OCI-LY3 (cell line): Measurements from ENCODE around the gene LPP.
A peak's percentile ranks its signal among the peaks of the same experiment; 100 is the strongest.

Source experiments
- H2AFZ ChIP-seq: fragments of 200-600, 300-600 bp; shearing (Covaris generic); 2 replicates; pipeline ENCODE4 v1.6.0; 2014; ENCODE audit warnings: antibody characterized with exemption, low read depth, low read length
- H3K27ac ChIP-seq: fragments of 200-600, 300-600 bp; sonication (generic); 2 replicates; pipeline ENCODE4 v1.5.1; 2014; ENCODE audit warnings: mild to moderate bottlenecking, low read length, moderate library complexity, mixed read lengths
- H3K27me3 ChIP-seq: fragments of 200-600, 300-600 bp; sonication (generic); 2 replicates; pipeline ENCODE4 v1.6.1; 2014; ENCODE audit warnings: low read depth, low read length, mixed read lengths
- H3K36me3 ChIP-seq: fragments of 200-600, 300-600 bp; sonication (generic); replicated peaks from 2 replicates; pipeline ENCODE3; 2014; ENCODE audit warnings: low read depth, low read length, mixed read lengths
- H3K4me1 ChIP-seq: fragments of 300-600, 200-600 bp; sonication (generic); 2 replicates; pipeline ENCODE4 v1.6.1; 2014; ENCODE audit warnings: low read length, mixed read lengths
- H3K4me2 ChIP-seq: fragments of 200-600, 300-600 bp; sonication (generic); 2 replicates; pipeline ENCODE4 v1.6.1; 2014; ENCODE audit warnings: low read length, mixed read lengths
- H3K4me3 ChIP-seq: fragments of 300-600, 200-600 bp; sonication (generic); 2 replicates; pipeline ENCODE4 v1.5.1; 2014; ENCODE audit warnings: antibody characterized with exemption, mild to moderate bottlenecking, low read length, moderate library complexity
- H3K79me2 ChIP-seq: fragments of 300-600, 200-600 bp; shearing (Covaris generic); 2 replicates; pipeline ENCODE4 v1.6.1; 2014; ENCODE audit warnings: mild to moderate bottlenecking, low read length, mixed read lengths
- H3K9ac ChIP-seq: fragments of 300-600, 200-600 bp; shearing (Covaris generic); 2 replicates; pipeline ENCODE4 v1.6.0; 2014; ENCODE audit warnings: mild to moderate bottlenecking, low read length, moderate library complexity
- H3K9me3 ChIP-seq: fragments of 200-600, 300-600 bp; shearing (Covaris generic); 2 replicates; pipeline ENCODE4 v1.6.1; 2014; ENCODE audit warnings: low read length, mixed read lengths; ENCODE audit not compliant: insufficient read depth
- H4K20me1 ChIP-seq: fragments of 200-600, 300-600 bp; sonication (generic); 2 replicates; pipeline ENCODE4 v1.6.1; 2016; ENCODE audit warnings: low read length, mixed read lengths; ENCODE audit not compliant: insufficient read depth
- EZH2phosphoT487 ChIP-seq: fragments of 200-600 bp; shearing (Covaris generic); IDR thresholded peaks from 2 replicates; pipeline ENCODE4 v1.6.1; 2018; ENCODE audit warnings: antibody characterized with exemption, mixed run types, low read depth
- TF ChIP-seq, protein P1 (sequence below): fragments of 200-600, 300-600 bp; sonication (generic); IDR thresholded peaks from 2 replicates; pipeline ENCODE4 v1.5.1; 2014; ENCODE audit warnings: antibody characterized with exemption, low read length, low read depth

LPP gene

DNA sequence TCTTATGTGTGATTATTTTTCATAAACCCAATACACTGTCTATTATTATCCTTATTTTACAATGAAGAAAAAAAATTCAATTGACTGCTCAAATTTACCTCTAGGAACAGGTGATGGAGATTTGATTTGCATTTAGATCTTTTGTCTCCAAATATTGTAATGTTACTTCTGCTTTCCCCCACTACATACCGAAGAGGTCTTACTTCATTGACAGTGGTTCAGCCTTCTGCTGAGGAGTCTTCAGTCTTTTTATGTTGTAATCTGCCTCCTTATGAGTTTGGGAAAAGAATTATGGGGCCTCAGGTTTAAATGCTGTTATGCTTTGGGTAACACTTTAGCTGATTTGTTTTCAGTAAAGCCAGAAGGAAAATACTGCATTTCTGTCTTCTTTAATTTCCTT, 199.5 kb downstream of the LPP start:
- H3K27ac ChIP-seq, result no peak overlapping the region
- H3K4me1 ChIP-seq, result peaks cover 61% of the 10 kb centered on the region
- no peak overlapping the region for H2AFZ ChIP-seq
- H3K79me2 ChIP-seq, result no peaks in the 10 kb centered on the region
- H3K27me3 ChIP-seq, result no peaks in the 10 kb centered on the region
- H3K4me3 ChIP-seq, result no peak overlapping the region
- no peak for TF ChIP-seq EZH2phosphoT487
- TF ChIP-seq, protein P1, sequence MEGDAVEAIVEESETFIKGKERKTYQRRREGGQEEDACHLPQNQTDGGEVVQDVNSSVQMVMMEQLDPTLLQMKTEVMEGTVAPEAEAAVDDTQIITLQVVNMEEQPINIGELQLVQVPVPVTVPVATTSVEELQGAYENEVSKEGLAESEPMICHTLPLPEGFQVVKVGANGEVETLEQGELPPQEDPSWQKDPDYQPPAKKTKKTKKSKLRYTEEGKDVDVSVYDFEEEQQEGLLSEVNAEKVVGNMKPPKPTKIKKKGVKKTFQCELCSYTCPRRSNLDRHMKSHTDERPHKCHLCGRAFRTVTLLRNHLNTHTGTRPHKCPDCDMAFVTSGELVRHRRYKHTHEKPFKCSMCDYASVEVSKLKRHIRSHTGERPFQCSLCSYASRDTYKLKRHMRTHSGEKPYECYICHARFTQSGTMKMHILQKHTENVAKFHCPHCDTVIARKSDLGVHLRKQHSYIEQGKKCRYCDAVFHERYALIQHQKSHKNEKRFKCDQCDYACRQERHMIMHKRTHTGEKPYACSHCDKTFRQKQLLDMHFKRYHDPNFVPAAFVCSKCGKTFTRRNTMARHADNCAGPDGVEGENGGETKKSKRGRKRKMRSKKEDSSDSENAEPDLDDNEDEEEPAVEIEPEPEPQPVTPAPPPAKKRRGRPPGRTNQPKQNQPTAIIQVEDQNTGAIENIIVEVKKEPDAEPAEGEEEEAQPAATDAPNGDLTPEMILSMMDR, result no peak
- no peak overlapping the region for H3K9ac ChIP-seq
- H3K9me3 ChIP-seq, result no peaks in the 10 kb centered on the region
- no peak overlapping the region for H3K4me2 ChIP-seq
- no peaks in the 10 kb centered on the region for H4K20me1 ChIP-seq
- H3K36me3 ChIP-seq, result no peaks in the 10 kb centered on the region

DNA sequence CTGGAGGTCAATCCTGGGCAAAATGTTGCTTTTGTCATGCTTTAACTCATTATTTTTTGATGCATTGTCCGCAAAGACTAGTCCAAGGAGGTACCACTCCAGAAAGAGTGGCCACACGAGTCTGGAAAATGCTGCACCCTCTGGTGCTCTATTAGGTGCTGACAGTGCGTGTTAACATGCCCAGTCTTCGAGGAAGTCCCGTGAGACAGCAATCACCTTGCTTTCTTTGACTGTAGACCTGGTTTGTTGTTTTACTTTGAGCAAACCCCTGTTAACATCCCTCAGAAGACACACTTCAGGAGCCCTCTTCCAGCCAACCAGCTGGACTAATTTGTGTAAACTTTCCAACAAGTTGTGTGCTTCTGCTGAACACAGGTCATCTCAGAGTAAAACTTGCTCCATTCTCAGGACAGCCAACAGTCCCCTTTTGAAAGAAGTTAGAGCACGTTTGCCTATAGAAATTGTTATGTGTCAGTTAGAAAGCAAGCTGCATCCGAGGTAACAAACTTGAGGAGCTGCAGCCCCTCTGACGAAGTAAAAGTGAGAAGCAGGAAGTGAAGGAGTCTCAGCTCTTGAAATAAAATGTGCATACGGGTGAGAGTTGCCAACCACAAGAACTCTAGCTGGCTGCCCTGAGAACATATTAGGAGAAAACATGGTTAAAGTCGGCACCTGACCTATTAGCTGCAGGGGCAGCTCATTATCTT, 205.0 kb downstream of the LPP start:
- Histone ChIP-seq H3K4me1 (peaks cover 43% of the 10 kb centered on the region), H3K27me3 (no peaks in the 10 kb centered on the region), H3K4me2 (peak overlapping the region; percentile 75), H3K9ac (peak overlapping the region; percentile 63), H3K4me3 (peak overlapping the region; percentile 59), H3K36me3 (no peaks in the 10 kb centered on the region), H3K79me2 (no peaks in the 10 kb centered on the region), H3K9me3 (no peaks in the 10 kb centered on the region), H4K20me1 (no peaks in the 10 kb centered on the region), H2AFZ (no peak overlapping the region; the same call in 1 of the 2 replicates), H3K27ac (peak overlapping the region; percentile 78)
- no peak for TF ChIP-seq EZH2phosphoT487
- TF ChIP-seq, protein P1, result no peak

DNA sequence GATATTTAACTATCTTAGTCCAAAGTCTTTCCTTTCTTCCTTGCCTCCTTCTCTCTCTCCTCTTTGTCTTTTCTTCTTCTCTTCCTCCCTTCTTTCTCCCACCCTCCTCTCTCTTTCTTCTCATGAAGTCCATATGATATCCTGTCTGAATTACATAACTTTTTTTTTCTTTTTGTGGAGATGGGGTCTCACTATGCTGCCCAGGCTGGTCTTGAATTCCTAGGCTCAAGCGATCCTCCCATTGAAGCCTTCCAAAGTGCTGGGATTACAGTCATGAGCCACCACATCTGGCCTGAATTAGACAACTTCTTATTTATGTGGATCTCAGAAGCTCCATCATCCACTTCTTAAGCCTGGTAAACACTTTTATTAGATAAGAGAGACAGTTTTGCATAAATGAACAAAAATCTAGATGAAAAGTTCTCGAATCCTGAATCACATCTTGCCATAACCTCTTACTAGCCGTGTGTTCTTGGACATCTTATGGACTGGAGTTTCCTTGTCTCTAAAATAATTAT, 206.5 kb downstream of the LPP start:
- Histone ChIP-seq H3K36me3 (no peaks in the 10 kb centered on the region), H3K79me2 (no peaks in the 10 kb centered on the region), H2AFZ (no peak overlapping the region), H3K4me2 (peak overlapping the region; percentile 75), H3K4me1 (peaks cover 35% of the 10 kb centered on the region), H3K9me3 (no peaks in the 10 kb centered on the region), H3K27me3 (peaks cover 3% of the 10 kb centered on the region; the same call in 1 of the 2 replicates), H3K4me3 (no peak overlapping the region; the same call in 1 of the 2 replicates), H3K9ac (peak overlapping the region; percentile 63; the same call in 1 of the 2 replicates), H3K27ac (peak overlapping the region; percentile 78; the same call in 1 of the 2 replicates), H4K20me1 (no peaks in the 10 kb centered on the region)
- no peak for TF ChIP-seq EZH2phosphoT487
- TF ChIP-seq, protein P1, result no peak

DNA sequence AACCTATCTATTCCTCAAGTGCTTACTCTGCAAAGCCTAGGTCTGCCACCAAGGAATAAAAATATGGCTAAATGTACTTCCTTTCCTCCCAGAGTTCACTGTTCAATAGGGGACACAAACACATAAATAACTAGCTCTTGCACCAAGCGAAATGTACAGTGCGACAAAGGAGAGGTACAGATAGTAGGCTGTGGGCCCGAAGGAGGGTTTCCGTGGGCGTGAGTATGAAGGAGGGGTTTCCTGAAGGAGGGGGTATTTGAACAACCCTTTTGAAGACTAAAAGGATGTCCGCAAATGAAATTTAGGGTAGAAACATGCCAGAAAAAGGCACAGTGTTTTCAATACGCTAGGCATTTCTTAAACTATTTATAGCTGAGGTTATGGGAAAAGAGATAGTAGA, 207.9 kb downstream of the LPP start:
- Histone ChIP-seq H3K79me2 (no peaks in the 10 kb centered on the region), H3K27ac (no peak overlapping the region), H3K4me1 (peaks cover 47% of the 10 kb centered on the region), H3K9me3 (no peaks in the 10 kb centered on the region), H2AFZ (no peak overlapping the region), H3K27me3 (peaks cover 12% of the 10 kb centered on the region; the same call in 1 of the 2 replicates), H3K9ac (no peak overlapping the region), H4K20me1 (no peaks in the 10 kb centered on the region), H3K4me3 (no peak overlapping the region), H3K36me3 (no peaks in the 10 kb centered on the region), H3K4me2 (no peak overlapping the region)
- TF ChIP-seq, protein P1, result no peak
- TF ChIP-seq EZH2phosphoT487, result no peak
